HCT116 (cell line): Measurements from ENCODE around the gene SLC2A9. TPM values are rescaled to one million over a fixed set of nuclear protein-coding genes. Genes with fewer than 3 reads are reported as not detected.

Experiments used
- ATAC-seq: fragments of 200-7000 bp; cut with Tn5 transposase; 2 replicates; pipeline ENCODE4 v1.9.1; 2020; ENCODE audit warnings: mild to moderate bottlenecking, moderate library complexity
- BruUV-seq: library from RNA; stranded (reverse); fragments of 400-500 nt; replicated peaks from 2 replicates; lab custom pipeline; 2021; lab: Mats Ljungman, UMichigan
- CTCF ChIA-PET: fragments of 300-600 bp; sonication (Branson Sonifier 250); formaldehyde crosslinking; loops from one replicate; lab custom pipeline; 2021; ENCODE audit warnings: antibody characterized with exemption; lab: Charles Lee
- POLR2A ChIA-PET: fragments of 300-600, 350-600 bp; sonication (Branson Sonifier 250); formaldehyde crosslinking; loops from one replicate; lab custom pipeline; 2021; ENCODE audit warnings: antibody characterized with exemption; lab: Charles Lee
- RAD21 ChIA-PET, 2 experiments: fragments of 300-600 bp; sonication (Branson Sonifier 250); formaldehyde crosslinking; loops; one replicate each; lab custom pipeline; 2023; ENCODE audit warnings: low total read pairs in 2 of 2; ENCODE audit not compliant: uncharacterized antibody in 2 of 2, unreplicated experiment in 2 of 2, low non-redundant PET in 1 of 2; lab: Charles Lee
- DNase-seq: peaks from one replicate; pipeline ENCODE4 v3.0.0-alpha.2; 2010; ENCODE audit warnings: low read depth, low spot score
- H2AFZ ChIP-seq: fragments of 200-600 bp; shearing (Covaris generic), sonication (generic); 2 replicates; pipeline ENCODE4 v1.6.1; 2017; ENCODE audit warnings: low read depth, mixed run types, mixed read lengths, antibody characterized with exemption, low read length; ENCODE audit not compliant: poor library complexity, severe bottlenecking
- H3K27ac ChIP-seq: 2 replicates; pipeline ENCODE4 v1.5.1; 2012; ENCODE audit warnings: low read depth, low read length
- H3K27me3 ChIP-seq: fragments of 200-600 bp; sonication (generic); 2 replicates; pipeline ENCODE4 v1.6.1; 2016; ENCODE audit warnings: mixed run types, low read length, mixed read lengths; ENCODE audit not compliant: insufficient read depth
- H3K36me3 ChIP-seq, 2 experiments: fragments of 200-500 bp in 1 of 2; fragments of 200-600 bp in 1 of 2; sonication (Bioruptor generic) in 1 of 2; sonication (generic) in 1 of 2; 2 replicates each; pipeline versions ENCODE4 v1.5.1 to v1.6.1; 2014 to 2016; ENCODE audit warnings: low read length in 2 of 2, inconsistent platforms in 1 of 2, mixed read lengths in 1 of 2, mixed run types in 1 of 2; ENCODE audit not compliant: insufficient read depth in 2 of 2, control insufficient read depth in 1 of 2
- H3K4me1 ChIP-seq, 2 experiments: fragments of 200-600 bp in 1 of 2; sonication (generic) in 1 of 2; 2 replicates each; pipeline versions ENCODE4 v1.5.1 to v1.6.1; 2012 to 2017; ENCODE audit warnings: low read length in 2 of 2, inconsistent platforms in 1 of 2, mild to moderate bottlenecking in 1 of 2, mixed read lengths in 1 of 2, mixed run types in 1 of 2, moderate library complexity in 1 of 2; ENCODE audit not compliant: insufficient read depth in 2 of 2, control insufficient read depth in 1 of 2
- H3K4me2 ChIP-seq: fragments of 200-600 bp; sonication (generic); 2 replicates; pipeline ENCODE4 v1.6.1; 2017; ENCODE audit warnings: mixed run types, low read length, mixed read lengths
- H3K4me3 ChIP-seq, 2 experiments: fragments of 200-600 bp in 1 of 2; sonication (generic) in 1 of 2; replicated peaks in 1 of 2; 2 replicates each; pipeline ENCODE4 v1.5.1; 2011 to 2016; ENCODE audit warnings: low read length in 2 of 2, control low read depth in 1 of 2, low read depth in 1 of 2, mild to moderate bottlenecking in 1 of 2, mixed read lengths in 1 of 2, mixed run types in 1 of 2
- H3K79me2 ChIP-seq: fragments of 200-600 bp; sonication (generic); 2 replicates; pipeline ENCODE4 v1.6.1; 2017; ENCODE audit warnings: mild to moderate bottlenecking, mixed run types, low read length, moderate library complexity, mixed read lengths; ENCODE audit not compliant: insufficient read depth
- H3K9ac ChIP-seq: fragments of 200-600 bp; sonication (generic); 2 replicates; pipeline ENCODE4 v1.6.1; 2016; ENCODE audit warnings: low read length, mixed read lengths
- H3K9me2 ChIP-seq: fragments of 200-600 bp; sonication (generic), shearing (Covaris generic); 2 replicates; pipeline ENCODE4 v1.6.1; 2017; ENCODE audit warnings: mixed run types, mild to moderate bottlenecking, moderate library complexity; ENCODE audit not compliant: insufficient read depth
- H3K9me3 ChIP-seq, 2 experiments: fragments of 200-500 bp in 1 of 2; fragments of 200-600 bp in 1 of 2; sonication (Bioruptor generic) in 1 of 2; sonication (generic) in 1 of 2; 2 replicates each; pipeline ENCODE4 v1.6.1; 2014 to 2017; ENCODE audit warnings: low read length in 2 of 2, mixed read lengths in 2 of 2, inconsistent platforms in 1 of 2, low read depth in 1 of 2, mild to moderate bottlenecking in 1 of 2, mixed run types in 1 of 2, moderate library complexity in 1 of 2; ENCODE audit not compliant: control insufficient read depth in 1 of 2, insufficient read depth in 1 of 2
- H4K20me1 ChIP-seq: fragments of 200-600 bp; sonication (generic), shearing (Covaris generic); 2 replicates; pipeline ENCODE4 v1.6.1; 2017; ENCODE audit warnings: mixed run types, mild to moderate bottlenecking, moderate library complexity; ENCODE audit not compliant: insufficient read depth
- CTCF ChIP-seq, 3 experiments: fragments of 200-600 bp in 1 of 3; sonication (generic) in 1 of 3; IDR thresholded peaks in 2 of 3; conservative IDR thresholded peaks in 1 of 3; 2 replicates each; pipeline ENCODE4 v1.5.1; 2012 to 2017; ENCODE audit warnings: low read depth in 2 of 3, low read length in 2 of 3, antibody characterized with exemption in 1 of 3, borderline replicate concordance in 1 of 3, control low read depth in 1 of 3, mild to moderate bottlenecking in 1 of 3, mixed read lengths in 1 of 3, mixed run types in 1 of 3, moderate library complexity in 1 of 3; ENCODE audit not compliant: insufficient read depth in 1 of 3
- ELF1 ChIP-seq: IDR thresholded peaks from 2 replicates; pipeline ENCODE4 v1.6.1; 2012; ENCODE audit warnings: low read depth, borderline replicate concordance
- FOSL1 ChIP-seq: IDR thresholded peaks from 2 replicates; pipeline ENCODE4 v1.6.1; 2012; ENCODE audit warnings: low read depth
- JUND ChIP-seq: IDR thresholded peaks from 2 replicates; pipeline ENCODE4 v1.6.1; 2012
- MAX ChIP-seq: IDR thresholded peaks from 2 replicates; pipeline ENCODE4 v1.6.1; 2012
- RAD21 ChIP-seq: IDR thresholded peaks from 2 replicates; pipeline ENCODE4 v1.6.1; 2012; ENCODE audit warnings: low read depth, mild to moderate bottlenecking
- SIN3A ChIP-seq: IDR thresholded peaks from 2 replicates; pipeline ENCODE4 v1.6.1; 2012; ENCODE audit warnings: low read depth
- TCF7L2 ChIP-seq: IDR thresholded peaks from 2 replicates; pipeline ENCODE4 v1.7.0; 2011; ENCODE audit warnings: borderline replicate concordance, inconsistent platforms; ENCODE audit not compliant: insufficient read depth, insufficient read length; ENCODE audit errors: extremely low read depth
- YY1 ChIP-seq: IDR thresholded peaks from 2 replicates; pipeline ENCODE4 v1.6.1; 2011; ENCODE audit warnings: low read length, low read depth, moderate library complexity, mild to moderate bottlenecking; ENCODE audit not compliant: insufficient replicate concordance; ENCODE audit errors: extremely low read depth
- ZNF274 ChIP-seq: fragments of 200-500 bp; sonication (Bioruptor generic); IDR thresholded peaks from 2 replicates; pipeline ENCODE4 v1.6.1; 2014; ENCODE audit warnings: mild to moderate bottlenecking, low read depth, low read length, inconsistent platforms
- intact Hi-C: fragments of 100-400 bp; cut with micrococcal nuclease; formaldehyde crosslinking; loops from 2 replicates; pipeline ENCODE4 v1.10.0; 2022
- total RNA-seq: library from RNA; stranded (reverse); gene quantifications from one replicate; pipeline ENCODE4 v1.2.1, GENCODE V29; 2021; ENCODE audit not compliant: unreplicated experiment
- TF ChIP-seq, protein P1 (sequence below): IDR thresholded peaks from 2 replicates; pipeline ENCODE4 v1.6.1; 2011; ENCODE audit warnings: mild to moderate bottlenecking, low read length, moderate library complexity; ENCODE audit not compliant: insufficient replicate concordance; ENCODE audit errors: extremely low read depth

SLC2A9 gene
- total RNA-seq, 1 experiment from 2014 or later, result 2.2 TPM

DNA sequence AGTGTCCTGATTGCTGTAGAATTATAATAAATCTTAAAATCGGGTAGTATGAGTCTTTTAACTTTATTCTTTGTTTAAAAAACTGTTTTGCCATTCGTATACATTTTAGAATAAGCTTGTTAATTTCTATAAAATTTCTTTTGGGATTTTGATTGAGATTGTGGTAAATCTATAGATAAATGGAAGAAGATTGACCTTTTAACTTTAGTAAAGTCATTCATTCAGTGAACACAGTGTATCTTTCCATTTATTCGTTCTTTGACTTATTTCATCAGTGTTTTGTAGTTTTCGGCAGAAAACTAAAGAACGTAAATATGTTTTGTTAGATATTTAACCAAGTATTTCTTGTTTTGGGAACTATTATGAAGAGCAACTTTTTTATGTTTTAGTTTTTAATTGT lies 201.0 kb downstream of the SLC2A9 start:
- intact Hi-C loops, result no loop called here
- ATAC-seq, result no peak
- CTCF ChIA-PET, result no interaction called here
- POLR2A ChIA-PET, result no interaction called here
- H3K27me3 ChIP-seq, result peaks cover 12% of the 10 kb centered on the region
- TF ChIP-seq YY1, result no peak
- TF ChIP-seq RAD21, result no peak
- no peak for TF ChIP-seq TCF7L2
- TF ChIP-seq ELF1, result no peak
- TF ChIP-seq CTCF (IDR thresholded peaks at IDR 0.05 in 2 of 3, conservative IDR thresholded peaks at IDR 0.05 in 1 of 3; ENCODE audit: borderline replicate concordance in 1 of 3, insufficient read depth in 1 of 3, low read depth in 2 of 3, low read length in 2 of 3), result no peak
- TF ChIP-seq, protein P1, sequence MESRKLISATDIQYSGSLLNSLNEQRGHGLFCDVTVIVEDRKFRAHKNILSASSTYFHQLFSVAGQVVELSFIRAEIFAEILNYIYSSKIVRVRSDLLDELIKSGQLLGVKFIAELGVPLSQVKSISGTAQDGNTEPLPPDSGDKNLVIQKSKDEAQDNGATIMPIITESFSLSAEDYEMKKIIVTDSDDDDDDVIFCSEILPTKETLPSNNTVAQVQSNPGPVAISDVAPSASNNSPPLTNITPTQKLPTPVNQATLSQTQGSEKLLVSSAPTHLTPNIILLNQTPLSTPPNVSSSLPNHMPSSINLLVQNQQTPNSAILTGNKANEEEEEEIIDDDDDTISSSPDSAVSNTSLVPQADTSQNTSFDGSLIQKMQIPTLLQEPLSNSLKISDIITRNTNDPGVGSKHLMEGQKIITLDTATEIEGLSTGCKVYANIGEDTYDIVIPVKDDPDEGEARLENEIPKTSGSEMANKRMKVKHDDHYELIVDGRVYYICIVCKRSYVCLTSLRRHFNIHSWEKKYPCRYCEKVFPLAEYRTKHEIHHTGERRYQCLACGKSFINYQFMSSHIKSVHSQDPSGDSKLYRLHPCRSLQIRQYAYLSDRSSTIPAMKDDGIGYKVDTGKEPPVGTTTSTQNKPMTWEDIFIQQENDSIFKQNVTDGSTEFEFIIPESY, result no peak
- no peak for TF ChIP-seq SIN3A
- no peak for TF ChIP-seq ZNF274
- no peak for TF ChIP-seq FOSL1
- TF ChIP-seq MAX, result no peak
- no peak for TF ChIP-seq JUND
- TF ChIP-seq, all 23 proteins: peak for 0
- Histone ChIP-seq H3K4me2 (no peak overlapping the region), H3K79me2 (no peaks in the 10 kb centered on the region), H2AFZ (no peak overlapping the region), H3K4me1 (no peaks in the 10 kb centered on the region), H3K4me3 (no peak overlapping the region), H3K9ac (no peak overlapping the region), H3K9me2 (no peaks in the 10 kb centered on the region), H3K27ac (no peak overlapping the region), H4K20me1 (no peaks in the 10 kb centered on the region), H3K36me3 (no peaks in the 10 kb centered on the region), H3K9me3 (no peaks in the 10 kb centered on the region)
- RAD21 ChIA-PET, result no interaction called here
- no TSS peak for BruUV-seq
- DNase-seq, result no peak
